NOMO-1 treated with DMSO at 0.1 percent for 48 hours (cell line): Measurements from ENCODE around the gene TOP2A.

Source experiments
- DNase-seq: peaks from one replicate; lab custom pipeline; 2025; ENCODE audit not compliant: unreplicated experiment; lab: John Stamatoyannopoulos, UW

TOP2A gene

DNA sequence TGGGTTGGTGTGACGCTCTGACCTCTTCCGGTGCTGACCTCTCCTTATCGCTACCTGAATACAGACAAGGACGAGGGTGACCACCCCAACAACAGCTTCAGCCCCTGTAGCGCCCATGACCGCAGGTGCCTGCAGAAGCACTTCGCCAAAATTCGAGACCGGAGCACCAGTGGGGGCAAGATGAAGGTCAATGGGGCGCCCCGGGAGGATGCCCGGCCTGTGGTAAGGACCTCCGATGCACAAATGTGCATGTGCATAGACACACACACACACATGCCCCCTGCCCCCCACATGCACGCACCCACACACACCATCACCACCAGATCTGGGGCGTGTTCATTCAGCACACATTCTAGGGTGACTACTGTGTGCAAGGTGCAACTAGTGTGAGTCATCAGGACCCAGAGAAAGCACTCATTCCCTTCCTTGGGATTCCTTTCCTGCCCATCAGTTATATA is 35.3 kb upstream of the TOP2A start:
- no peak for DNase-seq

DNA sequence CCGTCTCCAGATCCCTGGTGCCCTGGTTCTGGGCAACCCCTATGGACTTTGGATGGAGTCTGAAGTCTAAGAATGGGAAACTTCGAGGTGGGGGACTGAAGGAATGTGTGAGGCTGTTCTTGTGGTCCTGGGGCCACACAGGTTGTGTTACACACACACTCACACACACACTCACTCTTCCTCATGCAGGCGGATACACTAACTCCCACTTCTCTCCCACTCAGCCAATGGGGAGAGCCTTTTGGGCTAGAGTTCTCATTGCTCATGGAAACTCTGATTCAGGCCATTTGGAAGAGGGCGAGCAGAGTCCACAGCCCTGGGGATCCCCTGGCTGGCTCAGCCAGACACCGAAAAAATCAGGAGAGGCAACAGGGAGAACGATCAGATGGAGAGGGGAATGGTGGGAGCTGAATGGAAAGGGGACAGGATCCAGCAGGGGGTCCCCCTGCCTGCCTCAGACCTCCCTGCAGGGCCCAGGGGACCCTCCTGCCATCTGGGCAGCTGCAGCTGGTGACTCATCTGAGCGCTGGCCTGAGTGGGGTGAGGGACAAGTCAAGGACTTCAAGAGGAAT is 34.6 kb upstream of the TOP2A start:
- DNase-seq: no peak

DNA sequence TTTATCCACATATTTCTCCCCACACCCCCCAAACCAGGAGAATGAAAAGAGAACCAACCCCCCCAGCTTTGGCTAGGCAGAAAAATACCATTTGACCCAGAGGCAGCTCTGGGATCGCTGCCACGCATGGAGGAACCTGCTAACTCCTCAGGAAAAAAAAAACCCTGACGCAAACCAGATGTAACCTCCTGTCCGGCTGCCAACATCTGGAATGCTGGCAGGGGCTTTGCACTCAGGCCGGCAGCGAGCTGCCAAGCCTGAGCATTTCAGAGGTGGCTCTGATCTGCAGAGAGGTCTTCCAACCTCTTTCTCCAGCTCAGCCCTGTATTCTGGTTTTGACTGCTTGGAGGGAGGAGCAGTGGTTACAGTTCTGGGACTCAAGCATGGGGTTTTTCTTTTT is 33.7 kb upstream of the TOP2A start:
- no peak for DNase-seq

DNA sequence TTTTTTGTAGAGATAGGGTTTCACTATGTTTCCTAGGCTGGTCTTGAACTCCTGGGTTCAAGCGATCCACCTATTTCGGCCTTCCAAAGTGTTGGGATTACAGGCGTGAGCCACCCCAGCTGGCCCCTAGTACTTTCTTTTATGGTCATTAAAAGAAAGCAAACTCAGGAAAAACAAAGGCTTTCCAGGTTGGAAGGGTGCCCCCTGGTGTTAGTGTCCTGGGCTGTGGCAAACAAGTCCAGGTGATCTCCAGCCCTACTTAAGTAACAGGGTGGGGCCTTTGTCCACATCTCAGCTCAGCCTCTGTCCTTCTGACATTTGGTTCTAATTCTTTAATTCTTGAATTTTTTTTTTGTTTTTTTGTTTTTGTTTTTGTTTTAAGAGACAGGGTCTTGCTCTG is 32.5 kb upstream of the TOP2A start:
- peak; percentile 22 for DNase-seq

DNA sequence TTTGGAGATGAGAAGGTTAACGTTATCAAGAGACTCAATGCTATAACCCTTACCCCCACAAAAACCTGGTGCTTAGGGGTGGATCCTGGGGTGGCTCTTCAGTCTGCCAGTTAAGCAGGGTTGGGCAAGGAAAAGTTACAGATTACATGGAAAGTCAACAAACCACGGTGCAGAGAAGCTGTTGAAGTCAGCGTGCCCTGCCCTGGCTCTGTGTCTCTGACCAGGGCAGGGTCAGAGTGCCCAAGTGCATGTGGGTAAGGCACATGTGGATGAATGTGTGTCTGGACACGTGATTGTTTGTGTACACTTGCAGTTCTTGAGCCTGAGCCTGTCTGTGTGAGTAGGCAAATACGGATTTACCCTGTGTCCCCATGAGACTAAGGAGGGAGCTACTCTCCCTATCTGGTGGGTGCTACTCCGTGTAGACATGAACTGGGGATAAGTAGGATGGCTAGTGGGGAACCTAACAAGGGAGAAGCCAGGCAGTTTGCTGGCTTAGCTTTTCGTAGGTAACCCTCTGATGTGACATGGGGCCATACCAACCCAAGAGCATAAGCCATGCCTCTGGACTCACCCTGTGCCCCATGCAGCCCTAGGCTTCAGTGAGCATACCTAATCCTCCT is 31.1 kb upstream of the TOP2A start:
- DNase-seq: no peak

DNA sequence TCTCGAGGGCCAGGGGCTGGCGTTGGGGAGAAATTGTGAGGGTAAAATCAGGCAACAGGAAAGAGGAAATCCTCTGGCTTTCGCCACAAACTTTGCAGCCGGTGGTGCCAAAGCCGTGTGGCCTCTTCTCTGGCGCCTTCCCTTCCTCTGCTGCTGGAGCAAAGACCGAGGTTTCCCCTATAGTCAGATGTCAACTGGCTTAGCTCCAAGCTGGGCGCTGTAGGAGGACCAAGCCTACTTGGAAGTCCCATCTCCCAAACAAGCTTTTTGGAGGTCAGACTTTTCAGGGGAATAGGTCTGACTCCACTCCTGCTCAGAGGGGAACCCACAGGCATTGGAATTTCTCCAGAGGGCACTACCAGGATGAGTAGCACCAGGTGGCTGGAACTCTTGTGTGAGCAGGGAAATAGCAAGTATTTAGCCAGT is 30.5 kb upstream of the TOP2A start:
- peak; percentile 45 for DNase-seq

DNA sequence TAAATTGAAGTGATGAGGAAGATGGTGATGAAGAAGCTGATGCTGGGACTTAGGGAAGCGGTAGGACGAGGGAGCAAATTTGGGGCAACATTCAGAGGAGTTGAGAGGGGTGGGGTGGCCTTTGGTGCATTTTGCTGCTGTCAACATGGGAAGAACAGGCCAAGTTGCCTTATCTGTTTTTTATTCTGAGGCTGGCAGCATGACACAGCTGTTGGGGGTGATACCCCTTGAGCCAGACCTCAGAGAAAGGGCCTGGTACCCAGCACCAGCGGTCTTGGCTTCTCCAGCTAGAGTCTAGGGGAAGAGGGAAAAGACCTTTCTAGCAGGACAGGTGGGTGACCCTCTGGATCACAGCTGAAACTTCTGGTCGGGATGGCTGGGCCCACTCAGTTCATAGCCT is 30.1 kb upstream of the TOP2A start:
- no peak for DNase-seq

DNA sequence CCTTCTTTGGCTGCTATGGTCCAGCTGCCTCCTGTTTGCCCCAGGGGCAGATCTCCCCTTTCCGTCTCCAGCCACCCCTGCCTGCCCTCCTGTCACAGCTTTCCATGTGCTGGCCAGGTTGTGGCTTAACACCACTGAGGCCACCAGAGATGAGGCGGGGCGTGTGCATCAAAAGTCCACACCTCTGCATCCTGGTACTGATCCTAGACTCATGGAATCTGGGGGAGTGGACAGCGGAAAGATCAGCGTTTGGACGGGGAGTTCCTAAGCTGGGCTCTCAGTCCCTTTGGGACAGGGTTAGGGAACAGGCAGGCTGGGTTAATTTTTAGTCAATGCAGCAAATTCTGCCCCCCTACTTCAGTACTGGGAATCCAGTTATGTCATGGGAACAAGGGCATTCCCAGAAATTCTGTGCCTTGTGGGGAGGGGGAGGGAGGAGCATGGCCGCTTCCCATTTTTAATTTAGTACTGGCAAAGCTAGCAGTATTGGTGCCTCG is 29.5 kb upstream of the TOP2A start:
- no peak for DNase-seq

DNA sequence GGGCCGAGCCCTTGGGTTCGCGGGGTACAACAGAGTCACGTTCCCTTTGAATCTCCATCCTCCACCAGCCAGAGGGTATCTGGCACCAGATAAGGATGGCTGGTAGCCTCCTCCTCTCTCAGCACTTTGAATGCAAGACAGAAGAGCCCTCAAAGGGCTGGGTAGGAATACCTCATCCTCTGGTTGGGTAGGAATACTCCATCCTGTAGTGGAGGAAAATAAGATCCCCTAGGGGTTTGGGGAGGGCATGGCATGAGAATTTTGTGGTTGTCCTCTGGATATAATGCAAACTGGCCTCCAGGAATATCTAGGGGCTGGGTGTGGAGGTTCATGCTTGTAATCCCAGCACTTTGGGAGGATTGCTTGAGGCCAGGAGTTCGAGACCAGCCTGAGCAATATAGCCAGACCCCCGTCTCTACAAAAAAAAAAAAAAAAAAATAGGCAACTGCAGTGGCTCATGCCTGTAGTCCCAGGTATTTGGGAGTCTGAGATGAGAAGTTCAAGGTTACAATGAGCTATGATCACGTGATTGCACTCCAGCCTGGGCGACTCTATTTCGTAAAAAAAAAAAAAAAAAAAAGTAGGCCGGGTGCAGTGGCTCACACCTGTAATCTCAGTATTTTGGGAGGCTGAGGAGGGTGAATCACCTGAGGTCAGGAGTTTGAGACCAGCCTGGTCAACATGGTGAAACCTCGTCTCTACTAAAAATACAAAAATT is 28.2 kb upstream of the TOP2A start:
- no peak for DNase-seq

DNA sequence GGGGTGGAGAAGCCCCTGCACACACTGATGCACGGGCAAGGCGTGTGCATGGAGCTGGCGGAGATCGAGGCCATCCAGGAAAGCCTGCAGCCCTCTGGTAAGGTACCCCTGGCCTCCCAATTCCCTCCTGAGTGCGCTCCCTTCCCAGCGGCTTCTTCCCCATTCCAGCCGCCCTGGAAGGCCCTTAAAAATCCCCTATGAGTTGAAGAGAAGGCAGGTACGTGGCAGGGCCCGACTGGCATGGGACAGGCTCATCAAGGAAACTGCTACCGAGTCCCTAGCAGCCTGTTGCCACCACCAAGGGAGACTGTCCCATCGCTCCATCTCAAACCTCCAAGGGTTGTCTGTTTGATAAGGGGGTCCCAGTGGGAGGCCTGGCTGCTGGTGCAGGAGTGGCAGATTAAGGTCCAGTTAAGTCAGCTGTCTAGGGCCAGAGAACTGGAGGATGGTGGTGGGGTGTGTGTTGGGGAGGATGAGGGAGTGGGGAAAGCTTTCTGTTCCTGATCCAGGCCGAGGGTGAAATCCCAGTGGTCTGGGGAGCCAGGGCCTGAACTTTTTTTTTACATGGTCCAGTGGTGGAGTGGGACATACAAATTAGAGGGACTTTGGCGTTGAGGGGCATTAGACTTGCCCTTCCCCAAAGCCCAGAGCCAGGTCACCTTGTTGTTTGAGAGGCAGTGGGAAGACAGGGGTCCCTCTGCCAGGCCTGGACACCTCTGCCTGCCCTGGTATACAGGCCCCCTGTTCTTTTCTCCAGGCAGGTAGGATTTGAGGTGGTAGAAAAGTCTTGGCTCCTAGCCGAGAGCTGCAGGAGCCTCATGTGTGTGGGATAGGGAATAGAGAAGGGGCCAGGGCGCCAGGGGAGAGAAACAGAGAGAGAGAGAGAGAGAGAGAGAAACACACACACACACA is 26.5 kb upstream of the TOP2A start:
- no peak for DNase-seq

DNA sequence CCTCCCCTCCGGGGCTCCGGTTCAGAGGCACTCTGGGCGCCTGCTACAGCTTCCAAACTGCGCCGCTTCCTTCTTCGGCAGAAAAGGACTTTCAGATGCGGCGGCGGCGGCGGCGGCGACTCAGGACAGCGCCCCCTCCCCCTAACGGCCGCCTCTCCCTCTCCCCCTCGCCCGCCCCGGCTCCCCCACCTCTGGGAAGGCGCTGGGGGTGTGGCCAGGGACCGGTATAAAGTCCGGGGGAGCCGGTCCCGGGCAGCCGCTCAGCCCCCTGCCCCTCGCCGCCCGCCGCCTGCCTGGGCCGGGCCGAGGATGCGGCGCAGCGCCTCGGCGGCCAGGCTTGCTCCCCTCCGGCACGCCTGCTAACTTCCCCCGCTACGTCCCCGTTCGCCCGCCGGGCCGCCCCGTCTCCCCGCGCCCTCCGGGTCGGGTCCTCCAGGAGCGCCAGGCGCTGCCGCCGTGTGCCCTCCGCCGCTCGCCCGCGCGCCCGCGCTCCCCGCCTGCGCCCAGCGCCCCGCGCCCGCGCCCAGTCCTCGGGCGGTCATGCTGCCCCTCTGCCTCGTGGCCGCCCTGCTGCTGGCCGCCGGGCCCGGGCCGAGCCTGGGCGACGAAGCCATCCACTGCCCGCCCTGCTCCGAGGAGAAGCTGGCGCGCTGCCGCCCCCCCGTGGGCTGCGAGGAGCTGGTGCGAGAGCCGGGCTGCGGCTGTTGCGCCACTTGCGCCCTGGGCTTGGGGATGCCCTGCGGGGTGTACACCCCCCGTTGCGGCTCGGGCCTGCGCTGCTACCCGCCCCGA is 25.7 kb upstream of the TOP2A start, which contains the start of gene IGFBP4:
IGFBP4 (plus strand) TSS at position 255 of the 792 bp plus-strand sequence; CDS start at position 541, 286 bp downstream.
- DNase-seq: peak; percentile 71

DNA sequence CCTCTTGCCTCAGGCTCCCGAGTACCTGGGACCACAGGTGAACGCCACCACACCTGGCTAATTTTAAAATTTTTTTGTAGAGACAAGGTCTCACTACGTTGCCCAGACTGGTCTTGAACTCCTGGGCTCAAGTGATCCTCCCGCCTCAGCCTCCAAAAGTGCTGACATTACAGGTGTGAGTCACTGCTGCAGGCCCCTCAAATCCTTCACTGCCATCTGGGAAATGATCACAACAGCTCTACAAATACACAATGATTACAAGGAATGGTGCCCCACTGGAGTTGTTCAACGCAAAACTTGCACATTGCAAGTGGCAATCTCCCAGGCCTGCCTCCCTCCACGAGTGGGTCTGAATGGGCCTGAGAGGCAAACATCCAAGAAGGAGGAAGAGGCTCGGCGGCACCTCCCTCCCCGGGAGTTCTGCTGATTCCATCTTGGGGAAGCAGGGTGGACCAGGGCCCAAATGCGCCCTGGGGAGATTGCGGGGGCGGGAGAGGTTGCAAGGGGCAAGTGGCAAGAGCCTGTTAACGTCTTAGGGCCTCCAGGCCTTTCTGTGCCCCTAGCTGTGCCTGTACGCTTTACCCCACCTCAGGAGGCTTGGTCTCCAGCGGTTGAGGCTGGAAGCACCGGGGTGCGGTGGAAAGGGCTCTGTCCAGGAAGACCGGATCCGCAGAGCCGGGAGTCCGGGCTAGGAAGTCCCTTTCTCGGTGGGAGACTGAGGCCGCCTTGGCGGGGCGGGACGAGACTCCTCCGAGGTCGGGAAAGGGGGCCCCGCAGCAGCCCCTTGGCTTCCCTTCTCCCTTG is 24.9 kb upstream of the TOP2A start:
- no peak for DNase-seq

DNA sequence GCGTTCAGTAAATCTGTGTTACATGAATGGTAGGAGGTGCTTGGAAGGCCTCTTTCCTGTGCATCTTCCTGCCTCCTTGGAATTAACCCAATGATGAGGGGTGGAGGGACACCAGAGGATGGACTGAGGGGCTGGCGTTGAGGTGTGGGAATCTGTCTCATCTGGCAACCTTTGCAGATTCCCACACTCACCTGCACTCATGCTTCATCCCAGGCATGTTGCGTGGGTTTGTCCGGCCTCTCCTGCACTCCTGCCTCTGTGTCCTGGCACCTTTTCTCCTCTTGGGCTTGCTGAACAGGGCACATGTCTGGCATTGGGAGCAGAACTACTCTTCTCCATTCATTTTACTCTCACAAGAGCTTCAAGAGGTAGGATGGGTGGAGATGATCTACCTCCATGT is 22.5 kb upstream of the TOP2A start:
- no peak for DNase-seq

DNA sequence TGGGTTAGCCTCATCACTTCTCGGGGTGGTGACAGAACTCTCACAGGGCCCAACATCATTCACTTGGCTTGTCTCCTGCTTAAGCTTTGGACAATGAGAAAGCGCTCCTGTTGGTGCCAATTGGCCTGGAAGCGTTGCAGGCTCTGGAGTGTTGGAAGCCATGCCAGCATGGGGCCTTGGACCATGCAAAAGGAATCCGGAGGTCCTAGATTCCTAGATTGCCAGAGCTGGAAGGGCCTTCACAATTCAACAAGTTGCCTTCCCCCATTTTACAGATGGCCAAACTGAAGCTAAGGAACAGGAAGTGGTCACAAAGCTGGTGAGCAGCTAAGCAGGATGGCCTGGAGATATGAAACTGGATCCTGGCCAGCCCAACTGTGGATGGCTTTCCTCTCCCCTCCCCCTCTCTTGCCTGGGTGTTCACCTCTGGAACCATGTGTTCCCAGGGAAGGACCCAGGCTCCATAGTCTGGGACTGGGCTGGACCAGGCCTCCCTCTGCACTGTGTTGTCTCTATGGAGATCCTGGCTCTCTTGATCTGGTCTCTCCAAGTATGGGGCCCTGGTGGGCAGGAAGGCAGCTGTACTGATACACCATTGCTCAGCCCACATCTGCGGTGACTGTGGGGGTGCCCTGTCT is 19.5 kb upstream of the TOP2A start:
- DNase-seq: peak; percentile 43

DNA sequence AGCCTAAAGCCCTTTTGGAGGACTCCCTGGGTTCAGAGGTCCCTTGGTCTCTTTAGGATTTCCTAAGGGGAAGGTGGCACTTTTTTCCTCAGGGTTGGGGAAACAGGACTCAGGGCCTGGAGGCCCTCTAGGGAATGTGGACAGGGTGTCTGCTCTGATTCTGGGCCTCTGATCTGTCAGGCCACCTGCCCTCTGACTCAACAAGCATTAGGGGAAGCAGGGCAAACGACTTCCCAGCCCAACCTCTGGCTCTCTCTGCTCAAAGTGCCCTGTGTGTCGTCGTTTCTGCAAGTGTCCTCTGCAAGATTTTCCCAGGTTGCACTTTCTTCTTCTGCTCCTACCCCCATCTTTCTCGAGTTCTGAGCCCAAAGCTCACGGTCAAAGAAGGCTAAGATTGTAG is 18.9 kb upstream of the TOP2A start:
- DNase-seq: peak; percentile 45

DNA sequence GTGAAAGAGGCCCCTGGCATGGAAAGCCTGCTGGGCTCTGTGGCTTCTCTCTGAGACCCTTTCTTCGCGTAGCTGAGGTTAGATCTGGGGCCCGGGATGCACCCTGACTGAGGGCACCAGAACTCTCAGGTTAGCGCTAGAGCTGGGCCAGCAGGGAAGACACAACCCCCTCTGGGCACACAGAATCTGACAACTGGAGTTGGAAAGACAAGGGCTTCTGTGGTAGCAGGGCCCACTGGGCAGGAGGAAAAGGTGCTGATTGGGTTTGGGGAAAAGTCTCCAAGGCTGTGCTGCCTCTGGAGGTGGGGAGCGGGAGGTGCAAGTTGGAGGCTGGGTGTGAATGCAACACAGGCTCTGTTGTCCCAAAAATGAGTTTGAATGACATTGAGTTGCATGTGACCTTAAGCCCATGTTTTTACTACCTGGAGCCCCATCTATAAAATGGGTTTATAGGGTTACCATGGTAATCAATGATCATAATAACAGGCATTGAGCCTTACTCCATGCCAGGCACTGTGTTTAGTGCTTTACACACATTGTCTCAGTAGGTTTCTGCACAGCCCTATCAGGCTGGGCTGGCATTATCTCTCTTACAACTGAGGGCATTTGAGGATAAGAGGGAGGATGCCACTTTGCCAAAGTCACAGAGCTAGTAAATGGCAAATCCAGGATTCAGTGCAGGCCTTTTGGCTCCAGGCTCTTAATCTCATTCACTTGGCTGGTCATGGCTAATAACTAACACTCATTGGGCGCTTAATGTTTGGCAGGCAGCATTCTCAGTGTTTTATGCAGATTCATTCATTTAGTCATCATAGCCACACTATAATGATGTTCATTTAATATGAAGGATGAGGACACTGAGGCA is 16.1 kb upstream of the TOP2A start:
- no peak for DNase-seq

DNA sequence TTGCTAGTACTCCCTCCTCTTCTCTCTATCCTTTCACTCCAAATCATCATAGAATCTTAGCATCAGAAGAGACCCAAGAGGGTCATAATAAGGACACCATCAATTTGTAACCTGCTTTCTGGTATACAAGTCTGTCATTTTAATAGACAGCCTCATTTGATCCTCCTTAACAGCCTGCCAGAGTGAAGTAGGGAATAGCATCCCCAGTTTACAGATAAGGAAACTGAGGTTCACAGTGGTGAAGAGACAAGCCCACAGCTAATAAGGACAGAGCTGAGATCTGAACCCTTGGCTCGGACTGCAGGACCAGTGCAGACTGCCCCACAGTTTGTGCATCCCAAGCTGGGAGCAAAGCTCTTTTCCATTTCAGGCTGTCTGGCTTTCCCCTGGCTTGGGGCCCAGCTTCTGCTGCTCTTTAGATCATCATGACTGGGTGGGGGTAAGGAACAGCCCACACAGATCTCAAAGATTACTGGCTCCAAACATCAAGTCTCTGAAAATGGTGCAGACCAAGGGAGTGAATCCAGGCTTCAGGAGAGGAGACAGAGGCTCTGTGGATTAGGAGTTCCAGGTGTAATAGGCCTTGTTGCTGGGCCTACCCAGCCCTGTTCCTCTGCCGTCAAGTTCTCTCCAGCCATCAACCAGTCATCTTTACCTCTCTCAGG is 15.3 kb upstream of the TOP2A start:
- no peak for DNase-seq

DNA sequence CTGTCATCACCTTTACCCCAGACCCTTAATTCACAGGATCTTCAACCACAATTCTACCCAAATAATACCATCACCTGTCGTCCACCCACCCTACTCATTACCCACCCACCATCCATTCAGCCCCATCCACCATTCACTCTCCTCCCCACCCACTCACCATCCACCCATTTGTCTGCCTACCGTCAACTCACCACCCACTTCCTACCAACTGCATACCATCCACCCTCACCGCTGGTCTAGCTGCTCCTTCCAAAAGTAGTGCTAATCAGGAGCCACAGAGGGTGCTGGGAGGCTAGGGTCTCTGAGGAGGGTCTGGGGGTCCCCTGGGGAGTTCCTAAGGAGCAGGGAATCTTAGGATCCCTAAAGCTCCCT is 13.5 kb upstream of the TOP2A start:
- DNase-seq: no peak
